ENCODE results near the gene FAXDC2. TPM values are rescaled to one million over a fixed set of nuclear protein-coding genes. Genes with fewer than 3 reads are reported as not detected.

The FAXDC2 gene
- total RNA-seq, 1 donor from 2014 or later: 2.6 TPM

DNA sequence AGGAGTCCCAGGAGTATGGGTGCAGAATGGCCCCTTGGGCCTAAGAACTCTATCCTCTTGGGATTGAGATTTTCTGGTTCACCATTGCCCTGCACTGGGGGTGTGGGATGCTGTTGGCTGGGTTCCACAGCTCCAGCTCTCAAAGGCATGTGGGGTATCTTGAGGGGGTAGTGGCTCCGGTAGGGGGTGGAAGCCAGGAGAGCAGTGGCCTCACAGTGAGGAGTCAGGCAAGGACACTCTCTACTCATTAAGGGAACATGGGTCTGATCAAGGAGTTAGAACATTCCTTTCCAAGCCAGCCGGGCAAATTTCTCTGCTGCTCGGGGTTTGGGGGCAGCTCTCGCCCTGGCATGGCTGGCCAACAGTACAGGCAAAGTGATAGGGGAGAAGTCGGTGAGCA lies 62.2 kb downstream of the FAXDC2 start:
- no peak for DNase-seq (ENCODE audit: low read depth)
- Histone ChIP-seq H3K4me3 (ENCODE audit: low read depth, low read length) (no peak overlapping the region), H3K36me3 (ENCODE audit: control insufficient read depth, insufficient read depth, low read length) (peaks cover 2% of the 10 kb centered on the region), H3K27me3 (ENCODE audit: control insufficient read depth, insufficient read depth, low read length) (no peaks in the 10 kb centered on the region)
- TF ChIP-seq, protein P1, sequence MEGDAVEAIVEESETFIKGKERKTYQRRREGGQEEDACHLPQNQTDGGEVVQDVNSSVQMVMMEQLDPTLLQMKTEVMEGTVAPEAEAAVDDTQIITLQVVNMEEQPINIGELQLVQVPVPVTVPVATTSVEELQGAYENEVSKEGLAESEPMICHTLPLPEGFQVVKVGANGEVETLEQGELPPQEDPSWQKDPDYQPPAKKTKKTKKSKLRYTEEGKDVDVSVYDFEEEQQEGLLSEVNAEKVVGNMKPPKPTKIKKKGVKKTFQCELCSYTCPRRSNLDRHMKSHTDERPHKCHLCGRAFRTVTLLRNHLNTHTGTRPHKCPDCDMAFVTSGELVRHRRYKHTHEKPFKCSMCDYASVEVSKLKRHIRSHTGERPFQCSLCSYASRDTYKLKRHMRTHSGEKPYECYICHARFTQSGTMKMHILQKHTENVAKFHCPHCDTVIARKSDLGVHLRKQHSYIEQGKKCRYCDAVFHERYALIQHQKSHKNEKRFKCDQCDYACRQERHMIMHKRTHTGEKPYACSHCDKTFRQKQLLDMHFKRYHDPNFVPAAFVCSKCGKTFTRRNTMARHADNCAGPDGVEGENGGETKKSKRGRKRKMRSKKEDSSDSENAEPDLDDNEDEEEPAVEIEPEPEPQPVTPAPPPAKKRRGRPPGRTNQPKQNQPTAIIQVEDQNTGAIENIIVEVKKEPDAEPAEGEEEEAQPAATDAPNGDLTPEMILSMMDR (IDR thresholded peaks at IDR 0.05; ENCODE audit: insufficient read depth, low read length, poor library complexity, severe bottlenecking): no peak

DNA sequence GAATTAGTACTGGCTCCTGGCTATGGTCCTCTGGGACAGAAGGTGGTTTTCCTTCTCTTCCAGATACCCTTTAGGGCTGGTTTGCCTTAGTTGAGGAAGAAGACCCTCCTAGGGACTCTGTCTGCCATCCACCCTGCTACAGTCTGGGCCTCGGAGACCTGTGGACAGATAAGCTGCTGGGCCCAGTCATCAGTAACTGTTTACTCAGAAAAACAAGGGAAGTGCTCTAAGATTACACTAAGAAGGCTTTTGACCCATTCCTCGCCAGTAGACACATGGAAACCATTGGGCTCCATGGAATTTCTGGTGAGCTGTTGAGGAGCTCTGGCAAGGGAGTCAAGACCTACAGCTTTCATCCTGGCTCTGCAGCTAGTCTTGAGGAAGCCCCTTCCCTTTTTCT lies 64.0 kb downstream of the FAXDC2 start:
- no peaks in the 10 kb centered on the region for H3K27me3 ChIP-seq (ENCODE audit: control insufficient read depth, insufficient read depth, low read length)
- TF ChIP-seq, protein P1 (IDR thresholded peaks at IDR 0.05; ENCODE audit: insufficient read depth, low read length, poor library complexity, severe bottlenecking): no peak
- no peaks in the 10 kb centered on the region for H3K36me3 ChIP-seq (ENCODE audit: control insufficient read depth, insufficient read depth, low read length)
- no peak for DNase-seq (ENCODE audit: low read depth)
- no peak overlapping the region for H3K4me3 ChIP-seq (ENCODE audit: low read depth, low read length)

DNA sequence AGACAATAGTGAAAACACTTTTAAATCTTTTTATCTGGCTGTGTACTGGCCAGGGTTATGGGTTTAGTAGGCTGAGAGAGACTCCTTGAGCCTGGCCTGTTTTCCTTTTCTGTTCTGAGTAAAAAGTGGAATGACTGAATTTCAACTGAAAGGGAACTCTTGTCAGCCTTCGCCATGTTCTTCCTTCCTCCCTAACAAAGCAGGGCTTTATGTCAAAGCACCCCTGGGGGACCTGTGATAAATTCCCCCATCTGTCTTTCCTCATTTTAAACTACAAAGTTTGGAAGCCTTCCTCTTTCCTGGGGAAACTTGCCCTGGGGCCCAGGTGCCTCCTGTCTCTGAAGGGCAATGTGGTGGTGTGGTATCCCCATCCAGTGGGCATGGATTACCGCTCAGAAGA lies 65.5 kb downstream of the FAXDC2 start:
- Histone ChIP-seq H3K4me3 (ENCODE audit: low read depth, low read length) (no peak overlapping the region), H3K27me3 (ENCODE audit: control insufficient read depth, insufficient read depth, low read length) (no peaks in the 10 kb centered on the region), H3K36me3 (ENCODE audit: control insufficient read depth, insufficient read depth, low read length) (no peaks in the 10 kb centered on the region)
- TF ChIP-seq, protein P1 (IDR thresholded peaks at IDR 0.05; ENCODE audit: insufficient read depth, low read length, poor library complexity, severe bottlenecking): no peak
- no peak for DNase-seq (ENCODE audit: low read depth)

DNA sequence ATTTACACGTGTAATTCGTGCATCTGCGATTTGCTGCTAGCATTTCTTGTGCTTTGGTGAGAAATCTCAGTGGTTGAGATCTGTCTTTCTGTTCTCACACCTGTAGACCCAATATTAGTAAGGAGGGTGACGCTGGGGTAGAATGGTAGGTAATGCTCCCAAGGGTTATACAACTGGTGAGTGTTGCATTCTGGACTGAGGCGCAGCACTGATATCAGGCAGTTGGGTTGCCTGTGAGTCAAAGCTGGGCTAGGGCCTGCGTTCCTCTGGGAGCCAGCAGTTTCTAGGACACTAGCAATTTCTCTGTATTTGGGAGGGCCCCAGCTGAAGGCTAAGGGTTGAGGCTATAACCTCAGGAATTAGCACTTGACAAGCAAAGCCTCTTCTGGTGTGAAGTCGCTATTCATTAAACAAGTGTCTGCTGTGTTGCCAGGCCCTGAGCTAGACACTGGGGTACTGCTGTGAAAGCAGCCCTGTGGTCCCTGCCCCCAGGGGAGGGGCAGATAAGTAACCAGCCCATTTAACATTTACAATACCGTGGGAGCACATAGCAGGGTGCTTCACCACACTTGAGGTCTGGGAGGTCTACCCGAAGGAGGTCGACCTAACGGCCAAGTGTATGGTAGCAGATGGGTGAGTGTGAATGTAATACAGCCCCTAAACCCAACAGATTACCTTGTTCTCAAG lies 66.5 kb downstream of the FAXDC2 start:
- H3K4me3 ChIP-seq (ENCODE audit: low read depth, low read length): no peak overlapping the region
- H3K27me3 ChIP-seq (ENCODE audit: control insufficient read depth, insufficient read depth, low read length): no peaks in the 10 kb centered on the region
- TF ChIP-seq, protein P1 (IDR thresholded peaks at IDR 0.05; ENCODE audit: insufficient read depth, low read length, poor library complexity, severe bottlenecking): no peak
- no peak for DNase-seq (ENCODE audit: low read depth)
- no peaks in the 10 kb centered on the region for H3K36me3 ChIP-seq (ENCODE audit: control insufficient read depth, insufficient read depth, low read length)

DNA sequence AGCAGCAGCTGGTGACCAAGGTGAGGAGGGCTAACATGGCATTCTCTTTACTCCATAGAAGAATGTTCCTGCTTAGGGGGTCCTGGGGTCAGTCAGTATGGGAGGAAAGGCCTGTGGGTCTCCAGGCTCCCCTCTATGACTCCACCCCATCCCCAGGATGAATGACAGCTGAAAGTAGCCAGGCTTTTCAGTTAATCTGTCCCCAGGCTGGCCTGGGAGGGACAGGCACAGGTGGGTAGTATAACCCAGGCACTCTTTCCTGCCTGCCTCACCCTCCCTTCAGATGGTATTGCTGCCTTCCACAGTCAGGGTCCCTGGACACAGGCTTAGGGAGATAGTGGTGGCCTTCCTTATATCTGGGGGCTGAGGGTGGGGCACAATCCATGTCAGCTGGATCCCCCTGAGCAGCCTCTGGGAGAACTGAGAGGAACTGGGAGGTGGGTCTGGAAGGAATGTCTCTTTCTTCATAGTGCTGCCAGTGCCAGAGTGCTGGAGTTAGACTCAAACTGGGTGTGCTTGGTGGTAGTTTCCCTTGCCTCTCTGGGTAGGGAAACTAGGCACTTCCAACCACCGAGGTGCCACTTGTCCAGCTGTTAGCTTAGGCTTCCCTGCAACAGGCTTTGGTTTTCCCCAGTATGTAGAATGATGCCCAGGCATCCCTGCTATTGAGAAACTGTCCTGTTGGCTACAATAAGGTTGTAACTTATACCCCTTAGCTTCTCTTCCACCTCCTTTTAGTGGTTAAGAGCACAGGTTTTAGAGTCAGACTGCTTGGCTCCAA lies 67.4 kb downstream of the FAXDC2 start:
- Histone ChIP-seq H3K4me3 (ENCODE audit: low read depth, low read length) (no peak overlapping the region), H3K27me3 (ENCODE audit: control insufficient read depth, insufficient read depth, low read length) (no peaks in the 10 kb centered on the region), H3K36me3 (ENCODE audit: control insufficient read depth, insufficient read depth, low read length) (no peaks in the 10 kb centered on the region)
- TF ChIP-seq, protein P1 (IDR thresholded peaks at IDR 0.05; ENCODE audit: insufficient read depth, low read length, poor library complexity, severe bottlenecking): no peak
- no peak for DNase-seq (ENCODE audit: low read depth)

All from kidney epithelial cell (primary cell).